CD4-positive, alpha-beta T cell treated with Interleukin-2 at 100 ng/mL for 4 hours (primary cell): ENCODE data around the gene LSAMP.

Experiments
- DNase-seq: peaks from one replicate; pipeline ENCODE4 v3.0.0-alpha.2; 2020; ENCODE audit warnings: low spot score

The LSAMP gene

DNA sequence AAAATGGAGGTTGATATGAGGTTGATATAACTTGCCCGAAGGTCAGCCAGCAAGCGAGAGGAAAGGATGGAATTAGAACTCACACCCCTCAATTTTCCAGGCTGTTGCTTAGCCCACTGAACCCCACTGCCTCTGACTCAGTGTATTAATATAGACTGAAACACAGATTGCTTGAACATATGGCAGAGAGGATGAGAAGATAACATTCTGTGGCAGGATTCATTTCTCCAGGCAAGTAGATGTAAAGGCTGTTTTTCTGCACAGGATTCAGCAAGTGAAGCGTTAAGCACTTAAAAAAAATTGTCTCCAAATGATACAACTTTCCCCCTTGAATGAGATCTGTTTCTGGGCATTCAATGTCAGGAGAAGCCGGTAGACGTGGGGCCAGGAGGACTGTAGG, 486.8 kb downstream of the LSAMP start:
- no peak for DNase-seq

DNA sequence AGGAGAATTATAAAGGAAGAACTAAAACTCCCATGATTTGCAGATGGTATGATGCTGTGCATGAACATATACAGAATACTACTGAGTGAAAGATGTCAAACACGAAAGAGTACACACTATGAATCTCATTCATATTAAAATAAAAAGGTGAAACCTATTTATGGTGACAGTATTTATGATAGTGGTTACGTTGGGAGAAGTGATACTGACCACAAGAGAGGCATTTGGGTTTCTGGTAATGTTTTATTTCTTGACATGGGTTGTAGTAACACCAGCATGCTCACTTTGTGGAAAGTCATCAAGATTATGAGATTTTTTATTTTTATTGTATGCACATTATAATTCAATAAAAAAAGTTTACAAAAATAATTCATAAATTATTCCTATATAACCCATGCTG, 498.0 kb downstream of the LSAMP start:
- DNase-seq = no peak

DNA sequence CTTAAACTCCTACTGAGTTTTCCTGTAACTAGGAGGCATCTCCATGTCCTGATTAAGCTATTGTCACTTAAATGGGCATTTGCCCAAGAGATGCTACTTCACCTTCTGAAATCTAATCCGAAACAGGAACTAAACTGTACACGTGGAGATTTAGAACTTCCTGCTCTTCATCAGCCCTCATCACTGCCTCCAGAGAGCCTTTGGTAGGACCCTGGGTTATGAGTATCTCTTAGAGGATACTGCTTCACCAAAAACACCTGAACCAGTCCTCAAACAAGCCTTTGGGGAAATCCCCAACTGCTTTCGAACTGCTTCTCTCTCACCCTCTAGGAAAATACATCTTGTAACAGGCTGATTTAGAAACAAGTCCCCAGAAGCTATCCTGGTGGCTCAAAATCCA, 501.7 kb downstream of the LSAMP start:
- no peak for DNase-seq

DNA sequence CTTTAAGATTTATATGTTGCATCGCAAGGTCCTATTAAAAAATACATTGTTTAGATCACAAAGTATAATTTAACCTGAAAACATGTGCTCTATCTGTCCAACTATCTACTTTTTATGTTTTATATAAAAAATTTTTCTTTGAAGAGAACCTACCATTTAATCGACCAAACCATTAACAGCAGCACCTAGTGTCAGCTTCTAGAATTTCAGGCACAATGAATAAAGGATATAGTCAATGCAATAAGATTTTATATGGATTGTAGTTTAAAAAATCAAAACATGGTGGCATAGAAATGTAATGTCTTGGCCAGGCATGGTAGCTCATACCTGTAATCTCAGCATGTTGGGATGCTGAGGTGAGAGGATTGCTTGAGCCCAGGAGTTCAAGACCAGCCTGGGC, 508.2 kb downstream of the LSAMP start:
- DNase-seq = no peak

DNA sequence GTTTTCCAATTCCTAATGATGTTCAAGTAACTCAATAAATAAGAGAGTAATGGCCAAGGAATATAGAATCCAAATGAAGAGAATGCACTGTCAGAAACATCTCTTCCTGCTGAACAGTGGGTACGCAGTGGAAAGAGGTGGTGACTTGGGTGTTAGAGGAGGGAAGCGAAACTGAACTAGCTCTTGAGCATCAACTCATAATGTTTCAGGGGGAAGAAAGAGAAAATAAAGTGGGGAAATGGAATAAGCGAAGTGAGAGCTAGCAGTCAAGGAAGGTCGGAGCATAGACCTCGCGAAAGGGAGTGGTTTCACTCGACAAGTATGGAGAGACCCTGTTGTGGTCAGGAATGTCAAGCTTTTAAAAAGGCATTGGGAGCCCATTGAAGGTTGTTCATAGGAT, 512.5 kb downstream of the LSAMP start:
- no peak for DNase-seq

DNA sequence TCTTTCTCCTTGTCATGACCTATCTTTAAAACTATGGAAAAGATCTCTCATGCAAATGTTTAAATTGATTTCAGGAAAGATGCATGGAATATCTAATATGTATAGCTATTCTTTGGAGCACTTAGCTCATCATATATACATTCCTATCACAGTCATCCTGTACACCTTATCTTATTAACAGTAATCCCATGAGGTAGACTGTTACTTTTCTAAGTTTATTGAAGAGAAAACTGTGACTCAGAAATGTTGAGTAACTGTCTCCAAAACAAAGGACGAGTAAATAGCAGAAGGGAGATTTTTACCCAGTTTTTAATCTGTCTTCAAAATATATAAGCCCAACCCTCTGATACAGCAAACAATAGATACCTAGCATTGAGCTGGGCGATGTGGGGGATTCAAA, 513.7 kb downstream of the LSAMP start:
- DNase-seq = no peak

DNA sequence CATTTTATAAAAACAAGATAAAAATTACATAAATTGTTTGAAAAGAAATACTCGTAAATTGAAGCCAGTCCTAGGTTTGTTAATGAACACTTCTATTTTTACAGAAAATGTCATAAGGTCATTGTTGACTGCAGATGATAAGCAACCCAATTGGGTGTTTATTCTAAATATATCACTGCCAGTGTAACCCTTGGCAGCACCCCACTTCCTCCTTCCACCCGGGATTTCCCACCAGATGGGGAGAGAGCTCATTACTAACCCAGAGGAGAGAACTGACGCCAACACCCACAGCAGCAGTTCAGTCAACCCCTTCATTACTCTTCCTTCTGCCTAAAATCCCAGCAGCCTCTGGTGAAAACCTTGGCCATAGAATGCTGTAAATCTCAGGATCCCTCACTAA, 514.4 kb downstream of the LSAMP start:
- DNase-seq = no peak

DNA sequence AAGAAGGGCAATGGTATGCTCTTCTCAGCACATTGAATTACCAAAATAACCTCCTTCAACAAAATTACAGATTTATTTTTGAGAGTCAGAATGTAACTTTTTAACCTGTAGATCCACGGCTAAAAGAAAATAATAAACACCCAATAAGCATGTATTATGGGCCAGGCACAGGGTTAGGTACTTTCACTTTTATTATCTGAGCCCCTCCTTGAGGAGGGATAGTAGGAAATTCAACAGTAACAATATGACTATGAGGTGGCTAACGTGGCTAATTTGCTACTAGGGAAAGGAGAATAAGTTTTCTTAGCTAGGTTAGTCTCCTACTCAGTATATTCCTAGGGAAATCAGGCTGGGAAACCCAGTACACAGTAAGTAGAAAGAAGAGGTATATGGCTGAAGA, 515.1 kb downstream of the LSAMP start:
- no peak for DNase-seq

DNA sequence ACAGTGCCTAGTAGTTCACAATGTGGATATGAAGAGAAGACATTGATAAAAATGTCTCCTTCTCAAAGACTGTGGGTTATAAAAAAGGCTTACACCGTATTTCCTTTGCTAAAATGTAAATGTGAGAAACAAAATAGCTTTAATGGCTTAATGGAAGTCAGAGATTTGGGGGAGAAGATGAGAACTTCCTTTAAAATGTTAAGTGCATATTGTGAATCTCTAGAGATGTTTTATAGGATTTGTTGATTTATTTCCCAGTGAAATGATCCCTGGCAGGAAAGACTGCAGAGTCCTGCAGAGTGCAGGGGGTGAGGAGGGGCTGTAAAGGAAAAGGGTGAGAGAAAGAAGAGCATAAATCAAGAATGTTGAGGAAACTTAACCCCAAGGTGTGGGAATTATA, 516.9 kb downstream of the LSAMP start:
- no peak for DNase-seq

DNA sequence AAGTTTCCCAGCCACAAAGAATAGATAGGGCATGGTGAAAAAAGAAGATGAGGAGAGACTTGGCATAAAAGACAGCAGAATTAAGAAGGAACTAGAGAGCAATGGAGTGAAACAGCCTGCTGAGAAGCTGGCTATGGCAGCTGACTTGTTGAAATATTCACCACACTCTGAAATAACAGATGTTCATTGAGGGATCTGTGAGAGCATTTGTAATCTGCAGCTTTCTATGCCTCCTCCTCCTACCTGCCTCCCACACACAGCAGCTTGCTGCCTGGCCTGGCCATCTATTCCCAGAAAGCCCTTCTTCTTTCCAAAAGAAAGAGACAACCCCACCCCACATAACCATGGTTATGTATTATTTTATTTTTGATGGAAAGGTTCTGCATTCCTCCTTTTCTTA, 518.1 kb downstream of the LSAMP start:
- no peak for DNase-seq

DNA sequence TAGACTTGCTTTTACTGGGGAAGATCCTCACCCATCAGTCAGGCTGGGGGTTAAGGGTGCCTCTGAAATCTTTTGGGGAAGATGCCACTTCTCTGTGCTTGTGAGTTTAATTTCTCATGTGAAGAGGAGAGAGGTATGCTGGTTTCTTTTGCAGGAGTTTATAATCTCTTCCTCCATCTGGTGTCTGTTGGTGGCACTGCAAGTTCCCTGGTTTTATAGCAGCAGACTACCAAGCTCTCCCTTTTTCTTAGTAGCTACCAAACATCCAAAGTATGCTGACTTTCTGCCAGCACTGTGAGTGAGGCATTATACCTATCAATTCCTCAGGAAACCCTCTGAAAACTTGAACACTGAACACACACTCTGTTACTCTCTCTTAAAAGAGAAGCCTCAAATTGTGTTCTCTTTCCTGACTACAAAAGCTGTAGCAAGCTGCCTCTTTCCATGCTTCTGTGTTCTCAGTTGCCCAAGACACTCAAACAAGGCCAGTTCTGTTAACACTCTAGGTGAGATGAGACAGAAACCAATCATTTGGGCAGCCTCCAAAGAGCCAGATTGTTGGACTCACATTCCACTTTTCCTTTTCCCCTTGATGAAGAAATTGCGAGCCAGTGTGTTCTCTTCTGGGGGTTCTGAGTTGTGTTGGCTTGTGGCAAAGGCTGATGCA, 522.5 kb downstream of the LSAMP start:
- DNase-seq = no peak

DNA sequence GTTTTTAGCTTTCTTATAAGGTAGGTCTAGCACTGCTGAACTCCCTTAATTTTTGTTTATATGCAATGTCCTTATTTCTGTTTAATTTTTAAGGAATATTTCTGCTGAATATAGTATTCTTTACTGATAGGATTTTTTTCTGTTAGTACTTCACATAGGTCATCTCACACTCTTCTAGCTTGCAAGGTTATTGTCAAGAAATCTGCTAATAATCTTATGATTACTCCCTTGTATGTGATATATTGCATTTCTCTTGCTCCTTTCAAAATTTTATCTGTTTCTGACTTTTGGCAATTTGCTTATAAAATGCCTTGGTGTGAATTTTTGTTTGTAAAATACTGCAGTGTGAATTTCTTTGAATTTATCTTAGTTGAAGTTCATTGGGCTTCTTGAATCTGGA, 523.6 kb downstream of the LSAMP start:
- DNase-seq = no peak

DNA sequence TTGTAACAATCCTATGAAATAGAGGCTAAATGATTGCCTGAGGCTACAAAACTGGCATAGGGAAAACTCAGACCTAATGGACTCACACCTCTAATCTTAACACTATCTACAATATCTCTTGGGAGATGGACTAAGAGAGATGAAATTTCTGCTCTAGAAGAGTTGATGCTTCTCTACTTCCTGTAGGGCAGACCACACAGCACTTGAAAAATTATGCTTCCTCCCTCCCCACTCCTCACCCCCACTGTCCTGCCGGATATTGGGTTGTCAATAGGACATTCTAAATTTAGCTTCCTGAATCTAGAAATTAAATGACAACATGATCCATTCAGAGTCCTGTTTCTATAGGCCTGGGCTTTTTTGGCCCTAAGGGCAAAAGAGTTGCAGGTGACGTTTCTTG, 526.4 kb downstream of the LSAMP start:
- DNase-seq = no peak

DNA sequence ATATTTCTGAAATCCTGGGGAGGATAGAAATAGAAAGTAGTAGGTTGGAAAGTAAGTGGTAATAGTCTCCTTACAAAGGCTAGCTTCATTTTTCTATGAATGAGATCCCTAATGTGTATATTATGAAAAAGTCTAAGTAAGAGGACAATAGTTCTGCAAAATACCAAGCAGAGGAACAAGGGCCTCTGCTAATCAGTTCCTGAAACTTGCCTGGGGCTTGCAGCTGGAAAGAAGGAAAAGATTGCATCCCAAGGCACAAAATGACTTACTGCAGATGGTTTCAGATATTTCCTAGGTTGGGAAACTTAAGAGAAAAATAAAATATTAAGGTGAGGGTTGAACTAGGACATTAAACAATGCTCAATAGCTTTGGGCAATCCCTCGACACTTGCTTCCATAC, 528.4 kb downstream of the LSAMP start:
- DNase-seq = no peak

DNA sequence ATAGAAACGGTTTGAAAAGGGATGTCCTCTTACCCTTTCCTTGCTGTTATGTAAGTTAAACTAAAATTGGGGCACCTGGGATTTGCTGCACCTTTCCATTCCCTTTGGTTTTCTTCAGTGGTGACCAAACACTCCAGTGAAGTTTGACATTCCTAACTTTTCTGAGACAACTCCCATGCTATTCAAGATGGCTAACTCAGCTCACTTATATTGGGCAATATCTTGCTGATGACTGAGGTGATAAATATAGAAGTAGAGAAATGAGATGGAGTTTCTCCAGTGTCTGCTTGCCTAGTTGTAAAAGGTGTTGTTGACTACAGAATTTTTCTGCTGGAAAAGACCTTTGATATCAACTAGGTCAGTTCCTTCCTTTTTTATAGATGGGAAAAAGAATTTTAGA, 530.2 kb downstream of the LSAMP start:
- no peak for DNase-seq

DNA sequence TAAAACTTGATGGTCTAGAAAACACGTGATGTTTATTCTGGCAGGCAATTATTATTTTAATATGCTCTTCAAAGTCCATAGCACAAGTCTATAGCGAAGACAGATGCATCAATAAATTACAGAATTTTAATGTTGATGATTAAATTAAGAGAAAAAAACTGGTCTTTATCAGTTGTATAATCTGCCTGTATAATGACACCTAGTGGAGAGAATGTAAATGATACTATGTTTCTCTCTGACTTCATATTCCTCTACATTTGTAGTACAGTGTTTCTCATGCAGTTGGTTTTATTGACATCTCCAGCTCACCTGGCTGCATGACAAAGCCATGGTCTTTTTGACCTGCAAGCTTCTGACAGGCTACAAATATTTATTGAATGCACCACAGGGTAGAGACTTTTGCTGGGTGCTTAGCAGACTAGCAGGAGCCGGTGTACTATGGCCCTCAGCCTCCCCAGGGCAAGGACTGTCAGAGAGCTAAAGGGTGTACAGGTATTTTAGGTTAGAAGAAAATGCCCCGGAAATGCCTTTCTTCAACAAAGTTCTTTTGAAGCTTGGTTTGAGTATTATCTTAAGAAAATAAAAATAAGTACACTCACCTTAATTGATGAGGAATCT, 532.1 kb downstream of the LSAMP start:
- no peak for DNase-seq

DNA sequence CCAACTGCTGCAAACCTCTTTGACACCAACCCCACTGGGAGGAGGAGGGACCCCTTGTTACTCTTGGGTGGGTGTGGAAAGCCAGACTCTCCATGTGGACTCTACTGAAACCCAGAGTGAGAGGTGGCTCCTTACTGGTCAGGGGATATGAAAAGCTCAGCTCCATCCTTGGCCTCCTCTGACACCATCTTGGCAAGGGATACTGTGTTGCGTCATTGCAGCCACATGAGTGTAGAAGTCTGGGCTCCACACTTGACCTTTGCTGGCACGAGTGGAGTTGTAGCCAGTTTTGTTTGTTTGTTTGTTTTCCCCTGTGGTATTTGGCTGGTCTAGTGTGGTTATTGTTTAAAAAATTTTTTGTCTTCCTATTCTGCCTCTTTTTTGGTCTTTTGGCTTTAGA, 532.9 kb downstream of the LSAMP start:
- no peak for DNase-seq

DNA sequence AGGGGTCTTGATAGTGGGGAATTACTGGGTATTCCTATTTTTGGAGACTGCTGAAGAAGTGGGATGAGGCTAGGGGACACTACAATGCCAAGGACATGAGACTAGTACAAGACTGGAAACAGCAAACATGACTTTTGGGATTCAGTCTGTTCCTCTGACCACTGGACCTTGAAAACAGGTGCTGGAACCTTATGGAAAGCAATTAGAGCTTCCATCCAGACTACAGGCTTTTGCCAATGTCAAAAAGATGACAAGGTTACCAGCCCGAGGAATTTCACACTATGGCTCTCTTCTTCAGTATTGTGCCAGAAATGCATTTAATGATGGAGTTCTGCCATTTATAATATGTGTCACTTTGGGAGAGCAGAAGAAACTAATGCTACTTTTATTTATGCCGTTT, 539.4 kb downstream of the LSAMP start:
- DNase-seq = no peak

DNA sequence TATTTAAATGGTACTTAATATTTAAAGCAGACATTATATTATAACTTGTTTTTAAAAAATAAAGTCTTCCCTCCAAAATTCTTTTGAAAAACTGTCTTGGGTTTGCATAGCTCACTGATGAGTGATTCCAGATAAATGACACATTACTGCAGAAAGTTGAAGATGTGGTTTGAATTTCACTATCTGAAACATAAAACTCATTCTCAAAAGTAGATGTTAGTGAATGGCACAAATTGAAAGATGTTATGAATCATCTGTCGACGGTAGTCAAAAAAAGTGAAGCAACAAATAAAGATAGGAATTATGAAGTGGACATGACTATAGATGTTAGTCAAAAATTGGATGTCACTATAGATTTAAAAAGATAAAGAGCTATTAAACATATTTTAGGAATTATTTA, 541.4 kb downstream of the LSAMP start:
- no peak for DNase-seq

DNA sequence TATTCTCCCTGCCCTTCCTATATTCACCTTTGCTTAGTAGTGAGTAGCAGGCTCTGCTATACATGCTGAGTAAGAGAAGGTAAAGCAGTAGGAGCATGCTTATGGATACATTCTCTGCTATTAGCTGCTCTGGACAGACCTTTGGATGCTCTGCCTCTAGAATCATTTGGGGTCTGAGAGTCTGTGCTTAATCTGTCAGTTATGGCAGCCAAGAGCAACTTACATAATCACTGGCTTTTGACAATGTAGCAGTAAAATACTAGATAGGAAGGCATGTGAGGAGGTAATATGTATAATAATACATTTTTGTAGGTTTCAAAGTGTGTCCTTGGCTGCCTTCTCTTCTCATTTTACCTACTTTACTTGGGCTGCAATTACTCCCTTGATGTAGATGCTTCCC, 544.3 kb downstream of the LSAMP start:
- DNase-seq = no peak

DNA sequence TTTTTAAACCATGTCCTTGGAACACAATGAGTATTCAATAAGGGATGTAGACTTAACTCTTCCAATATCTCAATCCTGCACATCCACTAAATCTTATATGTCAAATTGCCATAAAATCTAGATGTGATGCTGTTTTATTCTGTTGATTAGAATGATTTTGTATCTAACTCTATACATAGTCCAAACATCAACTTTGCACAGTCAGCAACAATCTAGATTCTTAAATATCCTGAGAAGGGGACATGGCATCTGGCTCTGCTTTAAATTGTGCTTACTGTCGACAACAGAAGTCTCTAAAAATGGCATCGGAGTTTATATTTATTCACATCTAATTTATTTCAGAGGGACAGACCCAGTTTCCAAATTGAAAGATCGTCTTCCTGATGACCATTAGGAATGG, 545.8 kb downstream of the LSAMP start:
- DNase-seq = no peak

DNA sequence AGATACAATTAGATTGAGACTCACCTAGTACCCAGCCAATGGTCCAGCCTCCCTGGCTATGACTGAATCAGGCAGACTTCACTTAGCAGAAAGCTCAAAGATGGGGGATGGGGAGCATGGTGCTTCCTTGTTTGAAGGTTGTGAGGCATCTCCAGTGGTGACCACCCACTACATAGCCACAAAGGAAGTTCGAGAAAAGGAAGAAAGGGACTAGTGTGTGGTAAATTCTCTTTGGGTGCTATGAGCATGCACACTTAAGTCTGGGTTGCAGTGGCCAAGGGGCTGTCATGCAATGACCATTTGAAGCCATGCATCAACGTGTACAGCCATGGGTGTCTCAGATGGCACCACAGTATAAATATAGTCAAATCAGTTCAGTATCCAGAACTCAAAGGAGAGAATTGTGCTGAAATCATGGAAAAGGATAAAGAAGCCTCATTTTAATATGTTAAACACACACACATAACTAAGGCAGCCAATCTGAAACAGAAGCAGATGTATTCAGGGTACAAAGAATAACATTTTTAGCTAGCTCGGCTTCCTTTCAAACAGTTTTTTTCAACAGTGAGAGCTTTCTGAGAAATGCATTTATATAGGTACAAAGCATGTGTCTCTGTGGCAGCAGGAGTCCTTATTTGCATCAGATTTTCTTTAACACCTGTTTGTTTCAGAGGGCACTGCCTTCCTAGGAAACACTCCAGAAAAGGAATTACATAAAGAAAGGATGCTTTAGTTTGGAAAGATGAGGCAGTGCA, 546.5 kb downstream of the LSAMP start:
- no peak for DNase-seq

DNA sequence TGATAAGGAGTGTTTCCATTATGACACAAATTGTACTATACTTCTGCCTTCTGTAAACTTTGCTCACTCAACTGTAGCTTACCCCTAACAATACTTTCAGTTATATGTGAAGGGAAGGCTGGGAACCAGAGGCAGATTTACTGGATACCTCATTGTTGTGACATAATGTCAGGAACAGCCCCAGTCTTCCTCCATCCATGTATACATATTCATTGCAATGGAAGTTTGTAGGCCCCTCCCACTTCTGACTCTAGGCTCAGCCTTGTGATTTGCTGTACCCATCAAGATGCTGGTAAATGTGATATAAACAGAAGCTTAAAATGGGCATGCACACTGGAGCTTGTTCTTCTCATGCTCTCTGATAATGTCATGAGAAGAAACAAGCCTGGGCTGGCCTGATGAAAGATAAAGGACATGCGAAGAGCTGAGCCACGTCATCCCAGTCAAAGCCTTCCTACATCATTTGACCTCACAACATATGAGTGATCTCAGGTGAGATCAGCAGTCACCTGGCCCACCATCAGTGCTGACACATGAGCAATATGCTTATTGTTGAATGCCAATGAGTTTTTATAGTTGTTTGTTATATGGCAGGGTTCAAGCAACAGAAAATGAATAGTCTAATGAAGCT, 554.2 kb downstream of the LSAMP start:
- DNase-seq = no peak
